Peyer's patch (tissue), 4 donors: ENCODE data around the gene TYMS. TPM values are rescaled to one million over a fixed set of nuclear protein-coding genes. Genes with fewer than 3 reads are reported as not detected.

ENCODE experiments used
- DNase-seq, 3 donors: peaks; one replicate each; pipeline ENCODE4 v3.0.0-alpha.2; 2017 to 2019
- H3K27ac ChIP-seq, 4 donors: fragments of 200-600 bp; sonication (generic); one replicate each; pipeline ENCODE4 v1.5.1; 2016 to 2019
- H3K27me3 ChIP-seq, 2 donors: fragments of 200-600 bp; sonication (generic); one replicate each; pipeline ENCODE4 v1.5.1; 2019
- H3K36me3 ChIP-seq, 3 donors: fragments of 200-600 bp; sonication (generic); one replicate each; pipeline ENCODE4 v1.5.1; 2016 to 2019
- H3K4me1 ChIP-seq, 4 donors: fragments of 200-600 bp; sonication (generic); one replicate each; pipeline ENCODE4 v1.5.1; 2016 to 2019
- H3K4me3 ChIP-seq, 4 donors: fragments of 200-600 bp; sonication (generic); 1 replicate in 3 of 4; 2 replicates in 1 of 4; pipeline ENCODE4 v1.5.1; 2016 to 2019; ENCODE audit warnings: mild to moderate bottlenecking in 1 of 4
- H3K9me3 ChIP-seq, 4 donors: fragments of 200-600 bp; sonication (generic); one replicate each; pipeline ENCODE4 v1.5.1; 2016 to 2019; ENCODE audit warnings: mild to moderate bottlenecking in 1 of 4
- CTCF ChIP-seq, 6 experiments: fragments of 450-650 bp in 4 of 6; fragments of 200-600 bp in 2 of 6; sonication (generic) in 1 of 6; IDR thresholded peaks; one replicate each; pipeline ENCODE4 v1.5.1; 2017 to 2019; ENCODE audit warnings: antibody characterized with exemption in 6 of 6, mild to moderate bottlenecking in 3 of 6, moderate library complexity in 1 of 6
- POLR2A ChIP-seq, 2 donors: fragments of 450-650 bp; IDR thresholded peaks; one replicate each; pipeline ENCODE4 v1.5.1; 2017; ENCODE audit warnings: antibody characterized with exemption in 2 of 2, mild to moderate bottlenecking in 2 of 2, moderate library complexity in 2 of 2
- total RNA-seq, 4 donors: library from RNA; depleted of rRNA; stranded (reverse); fragments of >200 nt; gene quantifications; one replicate each; pipeline ENCODE4 v1.1.0, GENCODE V29; 2016

Gene TYMS
- 10 to 100 TPM in 3 of 4 donors, 1 to 10 TPM in 1; 6.7 to 71.8 (median 11.7) TPM for total RNA-seq

- Histone ChIP-seq H3K27me3 (no peaks in the 10 kb centered on the region), H3K27ac (peak within 1 kb of the TSS; percentile 10 to 80 (median 56)), H3K9me3 (no peaks in the 10 kb centered on the region), H3K4me3 (peak within 1 kb of the TSS; percentile 39 to 76 (median 69)), H3K36me3 (no peaks in the 10 kb centered on the region), H3K4me1 (peaks cover 0 to 6% (median 3%) of the 10 kb centered on the region in 4 donors)
- DNase-seq = peak in 2 of 3 donors; percentile 76 to 82
- TF ChIP-seq POLR2A (IDR thresholded peaks at IDR 0.05) (no peak), CTCF (IDR thresholded peaks at IDR 0.05) (peak in 2 of 6 experiments; percentile 15 to 32)
Observed at GRCh38 chr18:657311-658000, at the start of gene TYMS. TSS of gene TYMS (plus strand) at chr18:657653. CDS start at chr18:657743, 90 bp downstream.

GRCh38 chr18:607930-608329 lies 49.5 kb upstream of the TYMS start:
- Histone ChIP-seq H3K4me1 (no peaks in the 10 kb centered on the region), H3K27ac (no peak overlapping the region), H3K36me3 (no peaks in the 10 kb centered on the region), H3K27me3 (no peaks in the 10 kb centered on the region), H3K4me3 (no peak overlapping the region), H3K9me3 (no peaks in the 10 kb centered on the region)
- DNase-seq = no peak
- TF ChIP-seq POLR2A (IDR thresholded peaks at IDR 0.05) (no peak), CTCF (IDR thresholded peaks at IDR 0.05) (no peak)

- Histone ChIP-seq H3K36me3 (no peaks in the 10 kb centered on the region), H3K4me1 (no peaks in the 10 kb centered on the region), H3K27ac (no peak overlapping the region), H3K9me3 (no peaks in the 10 kb centered on the region), H3K4me3 (no peak overlapping the region), H3K27me3 (no peaks in the 10 kb centered on the region)
- TF ChIP-seq CTCF (IDR thresholded peaks at IDR 0.05) (no peak), POLR2A (IDR thresholded peaks at IDR 0.05) (no peak)
- no peak for DNase-seq
Observed at GRCh38 chr18:610214-610928, 47.1 kb upstream of the TYMS start.

GRCh38 chr18:612156-612555 lies 45.3 kb upstream of the TYMS start:
- no peaks in the 10 kb centered on the region for H3K27me3 ChIP-seq
- no peaks in the 10 kb centered on the region for H3K9me3 ChIP-seq
- no peaks in the 10 kb centered on the region for H3K4me1 ChIP-seq
- no peak overlapping the region for H3K27ac ChIP-seq
- H3K36me3 ChIP-seq = no peaks in the 10 kb centered on the region
- TF ChIP-seq CTCF (IDR thresholded peaks at IDR 0.05) = no peak
- no peak for TF ChIP-seq POLR2A (IDR thresholded peaks at IDR 0.05)
- DNase-seq = no peak
- H3K4me3 ChIP-seq = no peak overlapping the region

GRCh38 chr18:614193-614592 lies 43.3 kb upstream of the TYMS start:
- no peak for TF ChIP-seq POLR2A (IDR thresholded peaks at IDR 0.05)
- TF ChIP-seq CTCF (IDR thresholded peaks at IDR 0.05) = no peak
- Histone ChIP-seq H3K9me3 (no peaks in the 10 kb centered on the region), H3K27me3 (no peaks in the 10 kb centered on the region), H3K27ac (no peak overlapping the region), H3K4me1 (no peaks in the 10 kb centered on the region), H3K36me3 (no peaks in the 10 kb centered on the region), H3K4me3 (no peak overlapping the region)
- no peak for DNase-seq
